Nephron (organoid): ENCODE measurements around the gene HEATR5A.

Source experiments
- H3K27ac Mint-ChIP-seq, 3 experiments: 2 replicates each; pipeline ENCODE4 v1.8.0; 2020; ENCODE audit warnings: mixed read lengths in 3 of 3, mild to moderate bottlenecking in 2 of 3, moderate library complexity in 1 of 3
- H3K27me3 Mint-ChIP-seq: 2 replicates; pipeline ENCODE4 v1.8.0; 2021; ENCODE audit warnings: low read depth, mild to moderate bottlenecking, moderate library complexity, mixed read lengths
- H3K36me3 Mint-ChIP-seq: 2 replicates; pipeline ENCODE4 v1.8.0; 2020; ENCODE audit warnings: low read depth, mixed read lengths
- H3K4me1 Mint-ChIP-seq: 2 replicates; pipeline ENCODE4 v1.8.0; 2020; ENCODE audit warnings: mixed read lengths
- H3K4me3 Mint-ChIP-seq, 3 experiments: 2 replicates each; pipeline ENCODE4 v1.8.0; 2020; ENCODE audit warnings: mild to moderate bottlenecking in 3 of 3, mixed read lengths in 3 of 3, moderate library complexity in 2 of 3
- H3K9me3 Mint-ChIP-seq: 2 replicates; pipeline ENCODE4 v1.8.0; 2020; ENCODE audit warnings: mixed read lengths
- CTCF ChIP-seq, 3 experiments: fragments of 200-600 bp; sonication (generic); IDR thresholded peaks; one replicate each; pipeline ENCODE4 v1.5.0; 2021; ENCODE audit warnings: antibody characterized with exemption in 3 of 3; ENCODE audit not compliant: unreplicated experiment in 3 of 3

HEATR5A gene

GRCh38 chr14:31408421-31408820, 11.9 kb downstream of the HEATR5A start:
- Mint-ChIP-seq H3K9me3 (no peaks in the 10 kb centered on the region), H3K27me3 (no peaks in the 10 kb centered on the region)

GRCh38 chr14:31405599-31406232, 14.6 kb downstream of the HEATR5A start:
- no peaks in the 10 kb centered on the region for H3K27me3 Mint-ChIP-seq
- H3K27ac Mint-ChIP-seq: no peak overlapping the region
- H3K36me3 Mint-ChIP-seq: peaks cover 5% of the 10 kb centered on the region
- no peak for TF ChIP-seq CTCF (IDR thresholded peaks at IDR 0.05; ENCODE audit: unreplicated experiment in 3 of 3)
- no peaks in the 10 kb centered on the region for H3K9me3 Mint-ChIP-seq
- no peak overlapping the region for H3K4me3 Mint-ChIP-seq
- H3K4me1 Mint-ChIP-seq: no peaks in the 10 kb centered on the region

More at GRCh38 chr14:31408421-31408820, 11.9 kb downstream of the HEATR5A start:
- Mint-ChIP-seq H3K36me3 (no peaks in the 10 kb centered on the region), H3K4me3 (no peak overlapping the region), H3K27ac (no peak overlapping the region), H3K4me1 (peaks cover 5% of the 10 kb centered on the region)
- no peak for TF ChIP-seq CTCF (IDR thresholded peaks at IDR 0.05; ENCODE audit: unreplicated experiment in 3 of 3)

GRCh38 chr14:31405106-31405505, 15.2 kb downstream of the HEATR5A start:
- Mint-ChIP-seq H3K27ac (no peak overlapping the region), H3K4me3 (no peak overlapping the region), H3K36me3 (peaks cover 8% of the 10 kb centered on the region), H3K4me1 (no peaks in the 10 kb centered on the region), H3K27me3 (no peaks in the 10 kb centered on the region), H3K9me3 (no peaks in the 10 kb centered on the region)
- TF ChIP-seq CTCF (IDR thresholded peaks at IDR 0.05; ENCODE audit: unreplicated experiment in 3 of 3): no peak

GRCh38 chr14:31403707-31404106, 16.6 kb downstream of the HEATR5A start:
- Mint-ChIP-seq H3K4me1 (no peaks in the 10 kb centered on the region), H3K27ac (no peak overlapping the region), H3K27me3 (no peaks in the 10 kb centered on the region), H3K9me3 (no peaks in the 10 kb centered on the region), H3K36me3 (peaks cover 15% of the 10 kb centered on the region), H3K4me3 (no peak overlapping the region)
- TF ChIP-seq CTCF (IDR thresholded peaks at IDR 0.05; ENCODE audit: unreplicated experiment in 3 of 3): no peak

GRCh38 chr14:31402764-31403439, 17.4 kb downstream of the HEATR5A start:
- Mint-ChIP-seq H3K27ac (no peak overlapping the region), H3K36me3 (peaks cover 23% of the 10 kb centered on the region), H3K4me3 (no peak overlapping the region), H3K9me3 (no peaks in the 10 kb centered on the region), H3K27me3 (no peaks in the 10 kb centered on the region), H3K4me1 (no peaks in the 10 kb centered on the region)
- no peak for TF ChIP-seq CTCF (IDR thresholded peaks at IDR 0.05; ENCODE audit: unreplicated experiment in 3 of 3)
